ENCODE measurements around the gene TBC1D7.

- TF ChIP-seq CTCF (conservative IDR thresholded peaks at IDR 0.05 in 1 of 2, IDR thresholded peaks at IDR 0.05 in 1 of 2; ENCODE audit: extremely low read depth in 1 of 2, insufficient read depth in 1 of 2, low read depth in 1 of 2, low read length in 2 of 2) (no peak), EZH2 (IDR thresholded peaks at IDR 0.05; ENCODE audit: borderline replicate concordance, low read length) (no peak)
Observed at GRCh38 chr6:13352165-13352564, 23.8 kb upstream of the TBC1D7 start.
